ENCODE data around the gene ASCC1.

Gene ASCC1

GRCh38 chr10:72229261-72230251 is 13.5 kb upstream of the ASCC1 start:
- Histone ChIP-seq H3K79me2 (ENCODE audit: control insufficient read depth, low read length) (peaks cover 59% of the 10 kb centered on the region), H3K27me3 (ENCODE audit: control insufficient read depth, low read length) (no peaks in the 10 kb centered on the region), H3K4me3 (ENCODE audit: low read length) (no peak overlapping the region), H3K9me3 (ENCODE audit: control insufficient read depth, insufficient read depth, low read length) (no peaks in the 10 kb centered on the region), H4K20me1 (ENCODE audit: control insufficient read depth, insufficient read depth, low read depth, low read length) (no peaks in the 10 kb centered on the region), H3K9me2 (replicated peaks; ENCODE audit: control insufficient read depth, low read length) (no peaks in the 10 kb centered on the region), H3K36me3 (ENCODE audit: control insufficient read depth, low read length) (peaks cover 64% of the 10 kb centered on the region), H3F3A (ENCODE audit: control insufficient read depth, insufficient read depth) (peaks cover 7% of the 10 kb centered on the region; the same call in 1 of the 2 replicates), H3K27ac (ENCODE audit: low read depth, low read length) (peak overlapping the region; percentile 11; the same call in 1 of the 2 replicates), H3K4me2 (ENCODE audit: low read length) (no peak overlapping the region), H3K4me1 (ENCODE audit: control insufficient read depth, low read length) (peaks cover 41% of the 10 kb centered on the region)
- TF ChIP-seq EZH2phosphoT487 (IDR thresholded peaks at IDR 0.05; ENCODE audit: borderline replicate concordance, low read length) (no peak), CTCF (IDR thresholded peaks at IDR 0.05; ENCODE audit: low read depth, low read length, poor library complexity, severe bottlenecking) (no peak)

- H3K9me3 ChIP-seq (ENCODE audit: control insufficient read depth, insufficient read depth, low read length): no peaks in the 10 kb centered on the region
- H3K79me2 ChIP-seq (ENCODE audit: control insufficient read depth, low read length): peaks cover 72% of the 10 kb centered on the region
- peaks cover 67% of the 10 kb centered on the region for H3K36me3 ChIP-seq (ENCODE audit: control insufficient read depth, low read length)
- no peak overlapping the region for H3K27ac ChIP-seq (ENCODE audit: low read depth, low read length)
- peaks cover 8% of the 10 kb centered on the region for H3F3A ChIP-seq (ENCODE audit: control insufficient read depth, insufficient read depth)
- no peaks in the 10 kb centered on the region for H3K27me3 ChIP-seq (ENCODE audit: control insufficient read depth, low read length)
- no peak overlapping the region for H3K4me3 ChIP-seq (ENCODE audit: low read length)
- H4K20me1 ChIP-seq (ENCODE audit: control insufficient read depth, insufficient read depth, low read depth, low read length): no peaks in the 10 kb centered on the region; the same call in 1 of the 2 replicates
- H3K4me2 ChIP-seq (ENCODE audit: low read length): peak overlapping the region; percentile 20; the same call in 1 of the 2 replicates
- peaks cover 50% of the 10 kb centered on the region for H3K4me1 ChIP-seq (ENCODE audit: control insufficient read depth, low read length)
- TF ChIP-seq EZH2phosphoT487 (IDR thresholded peaks at IDR 0.05; ENCODE audit: borderline replicate concordance, low read length) (no peak), CTCF (IDR thresholded peaks at IDR 0.05; ENCODE audit: low read depth, low read length, poor library complexity, severe bottlenecking) (no peak)
- no peaks in the 10 kb centered on the region for H3K9me2 ChIP-seq (replicated peaks; ENCODE audit: control insufficient read depth, low read length)
Measured at GRCh38 chr10:72228318-72228751, 12.3 kb upstream of the ASCC1 start.

GRCh38 chr10:72227826-72228225 is 11.8 kb upstream of the ASCC1 start:
- Histone ChIP-seq H3K4me3 (ENCODE audit: low read length) (no peak overlapping the region), H4K20me1 (ENCODE audit: control insufficient read depth, insufficient read depth, low read depth, low read length) (no peaks in the 10 kb centered on the region; the same call in 1 of the 2 replicates), H3K4me2 (ENCODE audit: low read length) (peak overlapping the region; percentile 20; the same call in 1 of the 2 replicates), H3K27me3 (ENCODE audit: control insufficient read depth, low read length) (no peaks in the 10 kb centered on the region), H3K4me1 (ENCODE audit: control insufficient read depth, low read length) (peaks cover 55% of the 10 kb centered on the region), H3K36me3 (ENCODE audit: control insufficient read depth, low read length) (peaks cover 66% of the 10 kb centered on the region), H3K9me2 (replicated peaks; ENCODE audit: control insufficient read depth, low read length) (no peaks in the 10 kb centered on the region), H3F3A (ENCODE audit: control insufficient read depth, insufficient read depth) (peaks cover 9% of the 10 kb centered on the region), H3K79me2 (ENCODE audit: control insufficient read depth, low read length) (peaks cover 76% of the 10 kb centered on the region), H3K9me3 (ENCODE audit: control insufficient read depth, insufficient read depth, low read length) (no peaks in the 10 kb centered on the region), H3K27ac (ENCODE audit: low read depth, low read length) (no peak overlapping the region)
- TF ChIP-seq EZH2phosphoT487 (IDR thresholded peaks at IDR 0.05; ENCODE audit: borderline replicate concordance, low read length) (no peak), CTCF (IDR thresholded peaks at IDR 0.05; ENCODE audit: low read depth, low read length, poor library complexity, severe bottlenecking) (no peak)
